Upper lobe of right lung (tissue), 1 donor: ENCODE measurements around the gene ADPRS. TPM values are rescaled to one million over a fixed set of nuclear protein-coding genes. Genes with fewer than 3 reads are reported as not detected.

ENCODE experiments used
- ATAC-seq: fragments of 200-7000 bp; cut with Tn5 transposase; one replicate; pipeline ENCODE4 v1.9.1; 2020; ENCODE audit warnings: mild to moderate bottlenecking, moderate library complexity
- DNase-seq: peaks from one replicate; pipeline ENCODE4 v3.0.0-alpha.2; 2020
- H3K27ac ChIP-seq: fragments of 200-600 bp; one replicate; pipeline ENCODE4 v1.8.0; 2022
- H3K27me3 ChIP-seq: fragments of 200-600 bp; one replicate; pipeline ENCODE4 v1.8.0; 2022; ENCODE audit warnings: mild to moderate bottlenecking
- H3K36me3 ChIP-seq: fragments of 200-600 bp; one replicate; pipeline ENCODE4 v1.8.0; 2022
- H3K4me1 ChIP-seq: fragments of 200-600 bp; one replicate; pipeline ENCODE4 v1.8.0; 2022
- H3K4me3 ChIP-seq: fragments of 200-600 bp; one replicate; pipeline ENCODE4 v1.8.0; 2022; ENCODE audit warnings: mild to moderate bottlenecking
- H3K9me3 ChIP-seq: fragments of 200-600 bp; one replicate; pipeline ENCODE4 v1.8.0; 2022
- intact Hi-C: fragments of 100-400 bp; cut with DNase I; formaldehyde crosslinking; loops from one replicate; pipeline ENCODE4 v1.11.0; 2022
- total RNA-seq: library from RNA; stranded (reverse); fragmentation: NEBNext Ultra II Directional; extraction: Animal tissue kit (Norgen Biotek cat#: 25700); gene quantifications from one replicate; pipeline ENCODE4 v1.2.1, GENCODE V29; 2021
- TF ChIP-seq, protein P1 (sequence below): fragments of 200-600 bp; IDR thresholded peaks from one replicate; pipeline ENCODE4 v1.8.0; 2022; ENCODE audit warnings: antibody characterized with exemption
- donor health status: DM: no; HTN: yes; CAD: no; lungs with severe emphysema.

ADPRS gene
- total RNA-seq, 1 donor from 2014 or later, result 26.9 TPM

- no peak for ATAC-seq
- TF ChIP-seq, protein P1, sequence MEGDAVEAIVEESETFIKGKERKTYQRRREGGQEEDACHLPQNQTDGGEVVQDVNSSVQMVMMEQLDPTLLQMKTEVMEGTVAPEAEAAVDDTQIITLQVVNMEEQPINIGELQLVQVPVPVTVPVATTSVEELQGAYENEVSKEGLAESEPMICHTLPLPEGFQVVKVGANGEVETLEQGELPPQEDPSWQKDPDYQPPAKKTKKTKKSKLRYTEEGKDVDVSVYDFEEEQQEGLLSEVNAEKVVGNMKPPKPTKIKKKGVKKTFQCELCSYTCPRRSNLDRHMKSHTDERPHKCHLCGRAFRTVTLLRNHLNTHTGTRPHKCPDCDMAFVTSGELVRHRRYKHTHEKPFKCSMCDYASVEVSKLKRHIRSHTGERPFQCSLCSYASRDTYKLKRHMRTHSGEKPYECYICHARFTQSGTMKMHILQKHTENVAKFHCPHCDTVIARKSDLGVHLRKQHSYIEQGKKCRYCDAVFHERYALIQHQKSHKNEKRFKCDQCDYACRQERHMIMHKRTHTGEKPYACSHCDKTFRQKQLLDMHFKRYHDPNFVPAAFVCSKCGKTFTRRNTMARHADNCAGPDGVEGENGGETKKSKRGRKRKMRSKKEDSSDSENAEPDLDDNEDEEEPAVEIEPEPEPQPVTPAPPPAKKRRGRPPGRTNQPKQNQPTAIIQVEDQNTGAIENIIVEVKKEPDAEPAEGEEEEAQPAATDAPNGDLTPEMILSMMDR, result no peak
- no peak overlapping the region for H3K4me3 ChIP-seq
- H3K9me3 ChIP-seq, result no peaks in the 10 kb centered on the region
- no peaks in the 10 kb centered on the region for H3K27me3 ChIP-seq
- peaks cover 8% of the 10 kb centered on the region for H3K36me3 ChIP-seq
- no peak for DNase-seq
- no peak overlapping the region for H3K27ac ChIP-seq
- H3K4me1 ChIP-seq, result peaks cover 14% of the 10 kb centered on the region
- intact Hi-C loops, result no loop called here
These were observed 11.7 kb downstream of the ADPRS start for GRCh38 chr1:36100376-36100775.

DNA sequence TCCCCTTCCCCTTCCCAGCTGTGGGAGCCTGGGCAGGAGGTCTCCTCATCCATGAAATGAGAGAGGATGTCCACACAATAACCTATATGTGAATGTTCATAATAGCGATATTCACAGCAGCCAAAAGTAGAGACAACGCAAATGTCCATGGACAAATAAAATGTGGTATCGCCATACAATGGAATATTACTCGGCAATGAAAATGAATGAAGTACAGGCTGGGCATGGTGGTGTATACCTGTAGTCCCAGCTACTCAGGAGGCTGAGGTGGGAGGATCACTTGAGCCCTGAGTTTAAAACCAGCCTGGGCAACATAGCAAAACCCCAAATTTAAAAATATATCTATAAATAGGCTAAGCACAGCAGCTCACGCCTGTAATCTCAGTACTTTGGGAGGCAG, 12.9 kb downstream of the ADPRS start:
- peaks cover 3% of the 10 kb centered on the region for H3K4me1 ChIP-seq
- H3K4me3 ChIP-seq, result no peak overlapping the region
- TF ChIP-seq, protein P1, result no peak
- no peak overlapping the region for H3K27ac ChIP-seq
- H3K9me3 ChIP-seq, result no peaks in the 10 kb centered on the region
- no peaks in the 10 kb centered on the region for H3K27me3 ChIP-seq
- DNase-seq (no peak), ATAC-seq (no peak)
- intact Hi-C loops, result no loop called here
- H3K36me3 ChIP-seq, result peaks cover 2% of the 10 kb centered on the region

DNA sequence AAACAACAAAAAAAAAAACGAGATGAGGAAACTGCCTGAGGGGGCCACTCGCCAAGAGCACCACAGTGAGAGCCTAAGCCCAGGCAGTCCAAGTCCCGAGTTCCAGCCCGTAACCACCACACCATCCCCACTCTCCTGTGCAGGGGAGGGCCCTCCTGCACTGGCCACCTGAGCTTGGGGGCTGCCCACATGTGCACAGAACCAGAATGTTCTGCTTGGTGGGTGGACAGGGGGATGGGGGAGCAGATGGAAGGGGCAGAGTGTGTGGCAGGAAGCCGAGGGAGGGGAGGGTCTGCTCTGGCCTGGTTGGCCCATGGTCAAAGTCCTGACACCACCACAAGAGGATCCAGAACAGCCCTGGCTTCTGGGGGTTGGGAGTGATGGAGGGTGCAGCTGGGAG, 17.6 kb downstream of the ADPRS start:
- no peaks in the 10 kb centered on the region for H3K9me3 ChIP-seq
- no peak overlapping the region for H3K27ac ChIP-seq
- H3K36me3 ChIP-seq, result no peaks in the 10 kb centered on the region
- H3K27me3 ChIP-seq, result no peaks in the 10 kb centered on the region
- no peak for DNase-seq
- ATAC-seq, result peak; percentile 6
- H3K4me3 ChIP-seq, result no peak overlapping the region
- TF ChIP-seq, protein P1, result no peak
- no peaks in the 10 kb centered on the region for H3K4me1 ChIP-seq
- intact Hi-C loops, result no loop called here

GRCh38 chr1:36107394-36107793, 18.7 kb downstream of the ADPRS start:
- Histone ChIP-seq H3K36me3 (no peaks in the 10 kb centered on the region), H3K4me1 (no peaks in the 10 kb centered on the region), H3K9me3 (no peaks in the 10 kb centered on the region), H3K27me3 (no peaks in the 10 kb centered on the region), H3K27ac (no peak overlapping the region), H3K4me3 (no peak overlapping the region)
- ATAC-seq (peak; percentile 52), DNase-seq (no peak)
- intact Hi-C loops, result no loop called here
- TF ChIP-seq, protein P1, result no peak

GRCh38 chr1:36108314-36108713, 19.6 kb downstream of the ADPRS start:
- H3K4me3 ChIP-seq, result no peak overlapping the region
- no peaks in the 10 kb centered on the region for H3K27me3 ChIP-seq
- H3K9me3 ChIP-seq, result no peaks in the 10 kb centered on the region
- H3K4me1 ChIP-seq, result no peaks in the 10 kb centered on the region
- intact Hi-C loops, result no loop called here
- DNase-seq (no peak), ATAC-seq (no peak)
- no peaks in the 10 kb centered on the region for H3K36me3 ChIP-seq
- TF ChIP-seq, protein P1, result no peak
- H3K27ac ChIP-seq, result no peak overlapping the region

DNA sequence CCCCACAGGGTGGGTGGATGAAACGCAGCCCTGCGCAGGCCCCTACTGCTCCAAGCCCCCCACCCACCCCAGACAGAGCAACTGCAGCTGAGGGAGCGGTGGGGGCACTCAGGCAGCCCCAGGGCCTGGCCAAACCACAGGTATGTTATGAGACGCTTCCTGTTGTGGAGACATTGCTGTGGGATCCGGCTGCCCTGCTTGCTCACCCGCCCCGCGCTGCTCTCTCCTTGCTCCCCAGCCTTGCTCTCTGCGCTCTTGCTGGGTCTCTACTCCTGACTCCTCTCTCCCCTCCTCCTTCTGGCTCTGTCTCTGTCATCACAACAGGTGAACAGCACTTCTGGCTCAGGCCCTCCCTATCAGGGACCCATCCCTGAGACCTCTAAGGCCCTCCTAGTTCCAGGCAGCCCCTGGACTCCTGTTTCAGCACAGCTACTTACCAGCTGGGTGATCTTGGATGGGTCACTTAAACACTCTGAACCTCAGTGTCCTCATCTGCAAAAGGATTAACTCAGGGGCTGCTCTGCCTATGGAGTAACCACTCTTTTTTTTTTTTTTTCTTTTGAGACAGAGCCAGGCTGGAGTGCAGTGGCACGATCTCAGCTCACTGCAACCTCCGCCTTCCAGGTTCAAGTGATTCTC, 20.5 kb downstream of the ADPRS start:
- no peaks in the 10 kb centered on the region for H3K4me1 ChIP-seq
- H3K36me3 ChIP-seq, result no peaks in the 10 kb centered on the region
- no peak overlapping the region for H3K4me3 ChIP-seq
- ATAC-seq (peak; percentile 11), DNase-seq (no peak)
- no peaks in the 10 kb centered on the region for H3K9me3 ChIP-seq
- H3K27me3 ChIP-seq, result no peaks in the 10 kb centered on the region
- no peak overlapping the region for H3K27ac ChIP-seq
- TF ChIP-seq, protein P1, result no peak
- intact Hi-C loops, result no loop called here
